GM23338 (cell line): ENCODE results near the gene CPAMD8. TPM values are rescaled to one million over a fixed set of nuclear protein-coding genes. Genes with fewer than 3 reads are reported as not detected.

Experiments used
- ATAC-seq: fragments of 200-7000 bp; cut with Tn5 transposase; 3 replicates; pipeline ENCODE4 v1.9.1; 2020
- DNase-seq: peaks from one replicate; pipeline ENCODE4 v3.0.0-alpha.2; 2015; ENCODE audit warnings: low spot score
- H2AFZ ChIP-seq: fragments of 200-600 bp; sonication (generic); 2 replicates; pipeline ENCODE4 v1.8.0; 2016; ENCODE audit warnings: antibody characterized with exemption, mild to moderate bottlenecking, moderate library complexity
- H3F3A ChIP-seq: fragments of 200-600 bp; sonication (generic); replicated peaks from 2 replicates; pipeline ENCODE4 v1.8.0; 2017; ENCODE audit warnings: antibody characterized with exemption, mixed run types, low read depth
- H3K27ac ChIP-seq: fragments of 200-600 bp; sonication (generic); 2 replicates; pipeline ENCODE4 v1.6.1; 2016; ENCODE audit warnings: low read depth
- H3K27me3 ChIP-seq: fragments of 200-600 bp; sonication (generic); 2 replicates; pipeline ENCODE4 v1.8.0; 2016; ENCODE audit warnings: mild to moderate bottlenecking, mixed run types, moderate library complexity; ENCODE audit not compliant: insufficient read depth
- H3K36me3 ChIP-seq: fragments of 200-600 bp; sonication (generic); 2 replicates; pipeline ENCODE4 v1.8.0; 2016; ENCODE audit warnings: mild to moderate bottlenecking; ENCODE audit not compliant: insufficient read depth
- H3K4me1 ChIP-seq: fragments of 200-600 bp; sonication (generic); 2 replicates; pipeline ENCODE4 v1.8.0; 2016; ENCODE audit warnings: mild to moderate bottlenecking, moderate library complexity; ENCODE audit not compliant: insufficient read depth
- H3K4me2 ChIP-seq: fragments of 200-600 bp; sonication (generic); 2 replicates; pipeline ENCODE4 v1.7.1; 2017; ENCODE audit warnings: mixed run types
- H3K4me3 ChIP-seq: fragments of 200-600 bp; sonication (generic); 2 replicates; pipeline ENCODE4 v1.6.1; 2016; ENCODE audit warnings: mixed run types
- H3K79me2 ChIP-seq: fragments of 200-600 bp; sonication (generic); replicated peaks from 2 replicates; pipeline ENCODE4 v1.8.0; 2017; ENCODE audit warnings: mild to moderate bottlenecking; ENCODE audit not compliant: insufficient read depth
- H3K9me2 ChIP-seq: fragments of 200-600 bp; sonication (generic); 2 replicates; pipeline ENCODE4 v1.8.0; 2017; ENCODE audit not compliant: insufficient read depth
- H4K20me1 ChIP-seq: fragments of 200-600 bp; sonication (generic); replicated peaks from 2 replicates; pipeline ENCODE4 v1.8.0; 2017; ENCODE audit warnings: mild to moderate bottlenecking; ENCODE audit not compliant: insufficient read depth
- H3K27ac Mint-ChIP-seq: 2 replicates; pipeline ENCODE4 v1.8.0; 2020; ENCODE audit warnings: inconsistent platforms, mild to moderate bottlenecking, moderate library complexity, mixed read lengths
- H3K27me3 Mint-ChIP-seq: 3 replicates; pipeline ENCODE4 v1.8.0; 2022; ENCODE audit warnings: low read depth, mild to moderate bottlenecking, moderate library complexity, mixed read lengths, inconsistent platforms; ENCODE audit not compliant: insufficient read depth, poor library complexity
- H3K36me3 Mint-ChIP-seq: 3 replicates; pipeline ENCODE4 v1.8.0; 2021; ENCODE audit warnings: low read depth, mild to moderate bottlenecking, inconsistent platforms, moderate library complexity, mixed read lengths
- H3K4me1 Mint-ChIP-seq: 3 replicates; pipeline ENCODE4 v1.8.0; 2020; ENCODE audit warnings: mild to moderate bottlenecking, inconsistent platforms, mixed read lengths
- H3K4me3 Mint-ChIP-seq: 3 replicates; pipeline ENCODE4 v1.8.0; 2021; ENCODE audit warnings: moderate library complexity, mild to moderate bottlenecking, inconsistent platforms, mixed read lengths
- H3K9me3 Mint-ChIP-seq: 3 replicates; pipeline ENCODE4 v1.8.0; 2020; ENCODE audit warnings: moderate library complexity, mild to moderate bottlenecking, inconsistent platforms, mixed read lengths
- CREB1 ChIP-seq: fragments of 250-450 bp; sonication (Bioruptor Pico); IDR thresholded peaks from 2 replicates; pipeline ENCODE4 v1.5.0; 2020; ENCODE audit warnings: low read depth, mild to moderate bottlenecking, moderate library complexity
- JUNB ChIP-seq: IDR thresholded peaks from one replicate; pipeline ENCODE4 v1.6.1; 2016; ENCODE audit warnings: antibody characterized with exemption; ENCODE audit not compliant: unreplicated experiment
- NANOG ChIP-seq: IDR thresholded peaks from 2 replicates; pipeline ENCODE4 v1.6.1; 2016; ENCODE audit warnings: antibody characterized with exemption, borderline replicate concordance
- ZNF114 ChIP-seq: fragments of 250-450 bp; sonication (Bioruptor Pico); IDR thresholded peaks from 2 replicates; pipeline ENCODE4 v1.5.0; 2020; ENCODE audit warnings: mild to moderate bottlenecking, moderate library complexity
- polyA plus RNA-seq: library from polyadenylated mRNA; unstranded; fragments of >200 nt; fragmentation: Nextera tagmentation; extraction: Ambion mirVana; gene quantifications from 2 replicates; pipeline ENCODE4 v1.2.1, GENCODE V29; 2016
- total RNA-seq: library from RNA; depleted of rRNA; stranded (reverse); fragments of >200 nt; shearing (Covaris generic); gene quantifications from 2 replicates; pipeline ENCODE4 v1.2.3, GENCODE V29; 2014
- TF ChIP-seq, protein P1 (sequence below): fragments of 250-450 bp; sonication (Bioruptor Pico); IDR thresholded peaks from 2 replicates; pipeline ENCODE4 v1.5.0; 2020; ENCODE audit warnings: mild to moderate bottlenecking, moderate library complexity
- TF ChIP-seq, protein P2 (sequence below), 2 experiments: fragments of 200-600 bp in 1 of 2; sonication (generic) in 1 of 2; conservative IDR thresholded peaks; 2 replicates each; pipeline versions ENCODE4 v1.5.1 to v1.6.1; 2016 to 2017; ENCODE audit warnings: antibody characterized with exemption in 2 of 2, low read depth in 2 of 2, mild to moderate bottlenecking in 2 of 2, moderate library complexity in 1 of 2
- TF ChIP-seq, protein P3 (sequence below): IDR thresholded peaks from 2 replicates; pipeline ENCODE4 v1.6.1; 2016; ENCODE audit warnings: antibody characterized with exemption

Gene CPAMD8
- total and polyA plus RNA-seq, 2 experiments from 2014 or later: 4.4 to 11.8 TPM

DNA sequence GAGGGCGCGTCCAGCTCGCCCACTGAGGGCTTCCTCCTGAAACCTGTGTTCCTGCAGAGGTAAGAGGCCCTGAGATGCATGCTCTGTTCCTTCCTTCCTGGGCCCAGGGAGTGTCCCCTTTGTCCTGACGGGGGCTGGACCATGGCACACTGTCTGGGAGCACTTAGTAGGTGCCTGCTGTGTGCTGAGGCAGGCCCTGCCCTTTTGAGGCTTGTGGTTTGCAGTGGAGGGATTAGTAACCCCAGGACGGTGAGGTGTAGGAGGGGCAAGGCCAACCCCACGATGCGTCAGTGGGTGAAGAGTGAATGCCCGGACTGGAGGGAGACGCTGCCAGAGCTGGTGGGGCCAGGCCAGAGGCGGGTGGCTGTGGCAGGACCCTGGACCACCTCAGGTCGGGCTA, 149.0 kb downstream of the CPAMD8 start (continued):
- TF ChIP-seq, protein P1, sequence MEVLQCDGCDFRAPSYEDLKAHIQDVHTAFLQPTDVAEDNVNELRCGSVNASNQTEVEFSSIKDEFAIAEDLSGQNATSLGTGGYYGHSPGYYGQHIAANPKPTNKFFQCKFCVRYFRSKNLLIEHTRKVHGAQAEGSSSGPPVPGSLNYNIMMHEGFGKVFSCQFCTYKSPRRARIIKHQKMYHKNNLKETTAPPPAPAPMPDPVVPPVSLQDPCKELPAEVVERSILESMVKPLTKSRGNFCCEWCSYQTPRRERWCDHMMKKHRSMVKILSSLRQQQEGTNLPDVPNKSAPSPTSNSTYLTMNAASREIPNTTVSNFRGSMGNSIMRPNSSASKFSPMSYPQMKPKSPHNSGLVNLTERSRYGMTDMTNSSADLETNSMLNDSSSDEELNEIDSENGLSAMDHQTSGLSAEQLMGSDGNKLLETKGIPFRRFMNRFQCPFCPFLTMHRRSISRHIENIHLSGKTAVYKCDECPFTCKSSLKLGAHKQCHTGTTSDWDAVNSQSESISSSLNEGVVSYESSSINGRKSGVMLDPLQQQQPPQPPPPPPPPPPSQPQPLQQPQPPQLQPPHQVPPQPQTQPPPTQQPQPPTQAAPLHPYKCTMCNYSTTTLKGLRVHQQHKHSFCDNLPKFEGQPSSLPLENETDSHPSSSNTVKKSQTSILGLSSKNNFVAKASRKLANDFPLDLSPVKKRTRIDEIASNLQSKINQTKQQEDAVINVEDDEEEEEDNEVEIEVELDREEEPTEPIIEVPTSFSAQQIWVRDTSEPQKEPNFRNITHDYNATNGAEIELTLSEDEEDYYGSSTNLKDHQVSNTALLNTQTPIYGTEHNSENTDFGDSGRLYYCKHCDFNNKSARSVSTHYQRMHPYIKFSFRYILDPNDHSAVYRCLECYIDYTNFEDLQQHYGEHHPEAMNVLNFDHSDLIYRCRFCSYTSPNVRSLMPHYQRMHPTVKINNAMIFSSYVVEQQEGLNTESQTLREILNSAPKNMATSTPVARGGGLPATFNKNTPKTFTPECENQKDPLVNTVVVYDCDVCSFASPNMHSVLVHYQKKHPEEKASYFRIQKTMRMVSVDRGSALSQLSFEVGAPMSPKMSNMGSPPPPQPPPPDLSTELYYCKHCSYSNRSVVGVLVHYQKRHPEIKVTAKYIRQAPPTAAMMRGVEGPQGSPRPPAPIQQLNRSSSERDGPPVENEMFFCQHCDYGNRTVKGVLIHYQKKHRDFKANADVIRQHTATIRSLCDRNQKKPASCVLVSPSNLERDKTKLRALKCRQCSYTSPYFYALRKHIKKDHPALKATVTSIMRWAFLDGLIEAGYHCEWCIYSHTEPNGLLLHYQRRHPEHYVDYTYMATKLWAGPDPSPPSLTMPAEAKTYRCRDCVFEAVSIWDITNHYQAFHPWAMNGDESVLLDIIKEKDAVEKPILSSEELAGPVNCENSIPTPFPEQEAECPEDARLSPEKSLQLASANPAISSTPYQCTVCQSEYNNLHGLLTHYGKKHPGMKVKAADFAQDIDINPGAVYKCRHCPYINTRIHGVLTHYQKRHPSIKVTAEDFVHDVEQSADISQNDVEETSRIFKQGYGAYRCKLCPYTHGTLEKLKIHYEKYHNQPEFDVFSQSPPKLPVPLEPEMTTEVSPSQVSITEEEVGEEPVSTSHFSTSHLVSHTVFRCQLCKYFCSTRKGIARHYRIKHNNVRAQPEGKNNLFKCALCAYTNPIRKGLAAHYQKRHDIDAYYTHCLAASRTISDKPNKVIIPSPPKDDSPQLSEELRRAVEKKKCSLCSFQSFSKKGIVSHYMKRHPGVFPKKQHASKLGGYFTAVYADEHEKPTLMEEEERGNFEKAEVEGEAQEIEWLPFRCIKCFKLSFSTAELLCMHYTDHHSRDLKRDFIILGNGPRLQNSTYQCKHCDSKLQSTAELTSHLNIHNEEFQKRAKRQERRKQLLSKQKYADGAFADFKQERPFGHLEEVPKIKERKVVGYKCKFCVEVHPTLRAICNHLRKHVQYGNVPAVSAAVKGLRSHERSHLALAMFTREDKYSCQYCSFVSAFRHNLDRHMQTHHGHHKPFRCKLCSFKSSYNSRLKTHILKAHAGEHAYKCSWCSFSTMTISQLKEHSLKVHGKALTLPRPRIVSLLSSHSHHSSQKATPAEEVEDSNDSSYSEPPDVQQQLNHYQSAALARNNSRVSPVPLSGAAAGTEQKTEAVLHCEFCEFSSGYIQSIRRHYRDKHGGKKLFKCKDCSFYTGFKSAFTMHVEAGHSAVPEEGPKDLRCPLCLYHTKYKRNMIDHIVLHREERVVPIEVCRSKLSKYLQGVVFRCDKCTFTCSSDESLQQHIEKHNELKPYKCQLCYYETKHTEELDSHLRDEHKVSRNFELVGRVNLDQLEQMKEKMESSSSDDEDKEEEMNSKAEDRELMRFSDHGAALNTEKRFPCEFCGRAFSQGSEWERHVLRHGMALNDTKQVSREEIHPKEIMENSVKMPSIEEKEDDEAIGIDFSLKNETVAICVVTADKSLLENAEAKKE: no peak
- TF ChIP-seq CREB1 (CRISPR knock-in tag) (no peak), NANOG (no peak), JUNB (no peak), ZNF114 (CRISPR knock-in tag) (no peak)
- TF ChIP-seq, protein P2, sequence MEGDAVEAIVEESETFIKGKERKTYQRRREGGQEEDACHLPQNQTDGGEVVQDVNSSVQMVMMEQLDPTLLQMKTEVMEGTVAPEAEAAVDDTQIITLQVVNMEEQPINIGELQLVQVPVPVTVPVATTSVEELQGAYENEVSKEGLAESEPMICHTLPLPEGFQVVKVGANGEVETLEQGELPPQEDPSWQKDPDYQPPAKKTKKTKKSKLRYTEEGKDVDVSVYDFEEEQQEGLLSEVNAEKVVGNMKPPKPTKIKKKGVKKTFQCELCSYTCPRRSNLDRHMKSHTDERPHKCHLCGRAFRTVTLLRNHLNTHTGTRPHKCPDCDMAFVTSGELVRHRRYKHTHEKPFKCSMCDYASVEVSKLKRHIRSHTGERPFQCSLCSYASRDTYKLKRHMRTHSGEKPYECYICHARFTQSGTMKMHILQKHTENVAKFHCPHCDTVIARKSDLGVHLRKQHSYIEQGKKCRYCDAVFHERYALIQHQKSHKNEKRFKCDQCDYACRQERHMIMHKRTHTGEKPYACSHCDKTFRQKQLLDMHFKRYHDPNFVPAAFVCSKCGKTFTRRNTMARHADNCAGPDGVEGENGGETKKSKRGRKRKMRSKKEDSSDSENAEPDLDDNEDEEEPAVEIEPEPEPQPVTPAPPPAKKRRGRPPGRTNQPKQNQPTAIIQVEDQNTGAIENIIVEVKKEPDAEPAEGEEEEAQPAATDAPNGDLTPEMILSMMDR (conservative IDR thresholded peaks at IDR 0.05; ENCODE audit: low read depth in 2 of 2): no peak

DNA sequence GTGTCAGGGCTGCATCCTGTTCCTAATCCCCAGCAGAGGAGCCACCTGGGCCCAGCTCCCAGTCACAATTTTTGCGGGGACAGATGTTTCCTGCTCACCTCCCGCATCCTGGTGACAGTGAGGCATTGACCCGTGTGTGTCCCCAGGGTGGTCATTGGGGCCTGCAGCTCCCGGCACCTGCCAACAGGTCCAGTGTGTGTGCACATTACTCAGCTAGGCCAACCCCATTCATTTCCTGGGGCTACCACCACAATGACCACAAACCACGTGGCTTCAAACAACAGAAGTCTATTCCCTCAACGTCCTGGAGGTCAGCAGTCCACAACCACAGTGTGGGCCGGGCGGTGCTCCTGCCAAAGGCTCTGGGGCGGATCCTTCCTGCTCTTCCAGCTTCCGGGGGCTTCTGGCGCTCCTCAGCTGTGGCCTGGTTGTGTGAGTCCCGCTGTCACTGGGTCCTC, 149.7 kb downstream of the CPAMD8 start:
- peaks cover 15% of the 10 kb centered on the region for H3K79me2 ChIP-seq
- H3K27ac Mint-ChIP-seq: no peak overlapping the region
- H3K4me3 Mint-ChIP-seq: no peak overlapping the region
- H4K20me1 ChIP-seq: no peaks in the 10 kb centered on the region; the same call in 1 of the 2 replicates
- no peaks in the 10 kb centered on the region for H3K9me2 ChIP-seq
- no peaks in the 10 kb centered on the region for H3K4me1 Mint-ChIP-seq
- no peak overlapping the region for H3K4me3 ChIP-seq
- no peak overlapping the region for H3K27ac ChIP-seq
- no peak overlapping the region for H2AFZ ChIP-seq
- no peak for ATAC-seq
- H3K27me3 Mint-ChIP-seq: peaks cover 11% of the 10 kb centered on the region
- H3F3A ChIP-seq: no peaks in the 10 kb centered on the region
- DNase-seq: no peak
- no peak overlapping the region for H3K4me2 ChIP-seq
- no peaks in the 10 kb centered on the region for H3K4me1 ChIP-seq
- no peaks in the 10 kb centered on the region for H3K27me3 ChIP-seq
- H3K9me3 Mint-ChIP-seq: peaks cover 24% of the 10 kb centered on the region
- H3K36me3 ChIP-seq: peaks cover 2% of the 10 kb centered on the region; the same call in 1 of the 2 replicates
- H3K36me3 Mint-ChIP-seq: peaks cover 76% of the 10 kb centered on the region
- TF ChIP-seq CREB1 (CRISPR knock-in tag): no peak
- TF ChIP-seq, protein P1: no peak
- TF ChIP-seq, protein P3, sequence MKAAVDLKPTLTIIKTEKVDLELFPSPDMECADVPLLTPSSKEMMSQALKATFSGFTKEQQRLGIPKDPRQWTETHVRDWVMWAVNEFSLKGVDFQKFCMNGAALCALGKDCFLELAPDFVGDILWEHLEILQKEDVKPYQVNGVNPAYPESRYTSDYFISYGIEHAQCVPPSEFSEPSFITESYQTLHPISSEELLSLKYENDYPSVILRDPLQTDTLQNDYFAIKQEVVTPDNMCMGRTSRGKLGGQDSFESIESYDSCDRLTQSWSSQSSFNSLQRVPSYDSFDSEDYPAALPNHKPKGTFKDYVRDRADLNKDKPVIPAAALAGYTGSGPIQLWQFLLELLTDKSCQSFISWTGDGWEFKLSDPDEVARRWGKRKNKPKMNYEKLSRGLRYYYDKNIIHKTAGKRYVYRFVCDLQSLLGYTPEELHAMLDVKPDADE: no peak
